Suprapubic skin (tissue), 4 donors: ENCODE measurements around the gene NPR1. TPM values are rescaled to one million over a fixed set of nuclear protein-coding genes. Genes with fewer than 3 reads are reported as not detected.

Experiments
- DNase-seq, 2 donors: peaks; one replicate each; pipeline ENCODE4 v3.0.0-alpha.2; 2019; ENCODE audit warnings: low spot score in 2 of 2
- H3K27ac ChIP-seq: fragments of 200-600 bp; sonication (generic); one replicate; pipeline ENCODE4 v1.5.1; 2019
- H3K27me3 ChIP-seq: fragments of 200-600 bp; sonication (generic); one replicate; pipeline ENCODE4 v1.5.1; 2019
- H3K36me3 ChIP-seq: fragments of 200-600 bp; sonication (generic); one replicate; pipeline ENCODE4 v1.5.1; 2019
- H3K4me1 ChIP-seq: fragments of 200-600 bp; sonication (generic); one replicate; pipeline ENCODE4 v1.5.1; 2019
- H3K4me3 ChIP-seq: fragments of 200-600 bp; sonication (generic); one replicate; pipeline ENCODE4 v1.5.1; 2019; ENCODE audit warnings: mild to moderate bottlenecking
- H3K9me3 ChIP-seq: fragments of 200-600 bp; sonication (generic); one replicate; pipeline ENCODE4 v1.5.1; 2019
- EP300 ChIP-seq: sonication (generic); formaldehyde crosslinking; IDR thresholded peaks from one replicate; pipeline ENCODE4 v1.6.1; 2017; ENCODE audit warnings: antibody characterized with exemption
- POLR2A ChIP-seq, 2 donors: fragments of 450-650 bp; IDR thresholded peaks; one replicate each; pipeline ENCODE4 v1.6.1; 2017; ENCODE audit warnings: antibody characterized with exemption in 2 of 2, mild to moderate bottlenecking in 2 of 2, moderate library complexity in 2 of 2
- POLR2AphosphoS5 ChIP-seq, 3 donors: sonication (generic); formaldehyde crosslinking; IDR thresholded peaks; one replicate each; pipeline ENCODE4 v1.6.1; 2017; ENCODE audit warnings: antibody characterized with exemption in 3 of 3
- WGBS: methylation state at CpG from one replicate; pipeline ENCODE4 v1.1.5; 2018; 5-methylcytosine and 5-hydroxymethylcytosine counted together
- total RNA-seq, 4 donors: library from RNA; depleted of rRNA; stranded (reverse); fragments of >200 nt; gene quantifications; one replicate each; pipeline ENCODE4 v1.1.0, GENCODE V29; 2016
- TF ChIP-seq, protein P1 (sequence below), 2 donors: fragments of 200-600 bp in 1 of 2; fragments of 450-650 bp in 1 of 2; sonication (generic) in 1 of 2; IDR thresholded peaks; one replicate each; pipeline ENCODE4 v1.5.1; 2016 to 2019; ENCODE audit warnings: antibody characterized with exemption in 2 of 2, mild to moderate bottlenecking in 1 of 2, moderate library complexity in 1 of 2

Gene NPR1
- 10 to 100 TPM in 1 of 4 donors, 1 to 10 TPM in 3; 4.7 to 19.2 (median 6.9) TPM for total RNA-seq

DNA sequence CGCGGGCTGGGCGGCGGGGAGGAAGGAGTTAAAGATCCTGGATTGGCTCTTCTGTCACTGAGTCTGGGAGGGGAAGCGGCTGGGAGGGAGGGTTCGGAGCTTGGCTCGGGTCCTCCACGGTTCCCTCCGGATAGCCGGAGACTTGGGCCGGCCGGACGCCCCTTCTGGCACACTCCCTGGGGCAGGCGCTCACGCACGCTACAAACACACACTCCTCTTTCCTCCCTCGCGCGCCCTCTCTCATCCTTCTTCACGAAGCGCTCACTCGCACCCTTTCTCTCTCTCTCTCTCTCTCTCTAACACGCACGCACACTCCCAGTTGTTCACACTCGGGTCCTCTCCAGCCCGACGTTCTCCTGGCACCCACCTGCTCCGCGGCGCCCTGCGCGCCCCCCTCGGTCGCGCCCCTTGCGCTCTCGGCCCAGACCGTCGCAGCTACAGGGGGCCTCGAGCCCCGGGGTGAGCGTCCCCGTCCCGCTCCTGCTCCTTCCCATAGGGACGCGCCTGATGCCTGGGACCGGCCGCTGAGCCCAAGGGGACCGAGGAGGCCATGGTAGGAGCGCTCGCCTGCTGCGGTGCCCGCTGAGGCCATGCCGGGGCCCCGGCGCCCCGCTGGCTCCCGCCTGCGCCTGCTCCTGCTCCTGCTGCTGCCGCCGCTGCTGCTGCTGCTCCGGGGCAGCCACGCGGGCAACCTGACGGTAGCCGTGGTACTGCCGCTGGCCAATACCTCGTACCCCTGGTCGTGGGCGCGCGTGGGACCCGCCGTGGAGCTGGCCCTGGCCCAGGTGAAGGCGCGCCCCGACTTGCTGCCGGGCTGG lies at the start of gene NPR1:
Gene NPR1, plus strand, starts transcription at position 170 of the 818 bp plus-strand sequence. Its CDS starts 421 bp downstream, at position 591.
- no peaks in the 10 kb centered on the region for H3K9me3 ChIP-seq
- H3K27me3 ChIP-seq: peaks cover 13% of the 10 kb centered on the region
- peaks cover 5% of the 10 kb centered on the region for H3K36me3 ChIP-seq
- H3K4me3 ChIP-seq: peak within 1 kb of the TSS; percentile 50
- TF ChIP-seq POLR2AphosphoS5 (IDR thresholded peaks at IDR 0.05): no peak
- TF ChIP-seq EP300: no peak
- TF ChIP-seq POLR2A (IDR thresholded peaks at IDR 0.05): peak in 1 of 2 donors; percentile 7
- TF ChIP-seq, protein P1, sequence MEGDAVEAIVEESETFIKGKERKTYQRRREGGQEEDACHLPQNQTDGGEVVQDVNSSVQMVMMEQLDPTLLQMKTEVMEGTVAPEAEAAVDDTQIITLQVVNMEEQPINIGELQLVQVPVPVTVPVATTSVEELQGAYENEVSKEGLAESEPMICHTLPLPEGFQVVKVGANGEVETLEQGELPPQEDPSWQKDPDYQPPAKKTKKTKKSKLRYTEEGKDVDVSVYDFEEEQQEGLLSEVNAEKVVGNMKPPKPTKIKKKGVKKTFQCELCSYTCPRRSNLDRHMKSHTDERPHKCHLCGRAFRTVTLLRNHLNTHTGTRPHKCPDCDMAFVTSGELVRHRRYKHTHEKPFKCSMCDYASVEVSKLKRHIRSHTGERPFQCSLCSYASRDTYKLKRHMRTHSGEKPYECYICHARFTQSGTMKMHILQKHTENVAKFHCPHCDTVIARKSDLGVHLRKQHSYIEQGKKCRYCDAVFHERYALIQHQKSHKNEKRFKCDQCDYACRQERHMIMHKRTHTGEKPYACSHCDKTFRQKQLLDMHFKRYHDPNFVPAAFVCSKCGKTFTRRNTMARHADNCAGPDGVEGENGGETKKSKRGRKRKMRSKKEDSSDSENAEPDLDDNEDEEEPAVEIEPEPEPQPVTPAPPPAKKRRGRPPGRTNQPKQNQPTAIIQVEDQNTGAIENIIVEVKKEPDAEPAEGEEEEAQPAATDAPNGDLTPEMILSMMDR (IDR thresholded peaks at IDR 0.05): no peak
- peaks cover 22% of the 10 kb centered on the region for H3K4me1 ChIP-seq
- 3% methylated on average over 35 of the region's 78 CpGs for WGBS
- peak; percentile 83 to 92 for DNase-seq
- H3K27ac ChIP-seq: peak within 1 kb of the TSS; percentile 34

- TF ChIP-seq POLR2A (IDR thresholded peaks at IDR 0.05): no peak
- no peak for TF ChIP-seq EP300
- no peak for TF ChIP-seq POLR2AphosphoS5 (IDR thresholded peaks at IDR 0.05)
- TF ChIP-seq, protein P1 (IDR thresholded peaks at IDR 0.05): no peak
- H3K27me3 ChIP-seq: no peaks in the 10 kb centered on the region
- H3K4me1 ChIP-seq: peaks cover 64% of the 10 kb centered on the region
- H3K36me3 ChIP-seq: peaks cover 7% of the 10 kb centered on the region
- H3K4me3 ChIP-seq: no peak overlapping the region
- no peak overlapping the region for H3K27ac ChIP-seq
- WGBS: 86% methylated on average over 4 of the region's 5 CpGs
- peak in 1 of 2 donors; percentile 60 for DNase-seq
- no peaks in the 10 kb centered on the region for H3K9me3 ChIP-seq
These were observed 49.2 kb upstream of the NPR1 start for GRCh38 chr1:153629343-153629665.

DNA sequence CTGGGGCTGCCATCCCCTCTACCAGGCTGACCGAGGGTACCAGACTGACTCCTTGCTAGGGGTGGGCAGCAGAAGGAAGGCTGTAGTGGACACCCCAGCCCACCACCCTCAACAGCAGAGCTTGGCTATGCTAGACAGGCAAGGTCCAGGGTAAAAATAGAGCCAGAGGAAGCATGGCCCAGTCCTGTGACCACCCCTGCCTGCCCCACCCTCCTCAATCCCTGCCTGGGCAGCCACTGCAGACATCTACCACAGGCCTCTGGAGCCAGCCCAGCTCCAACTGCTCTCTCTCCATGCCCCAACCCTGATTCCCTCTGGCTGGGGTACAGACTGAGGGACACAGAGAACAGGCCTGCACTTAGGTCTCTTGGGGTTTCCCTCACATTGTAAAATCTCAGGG lies 48.5 kb upstream of the NPR1 start:
- no peaks in the 10 kb centered on the region for H3K27me3 ChIP-seq
- TF ChIP-seq POLR2A (IDR thresholded peaks at IDR 0.05) (no peak), POLR2AphosphoS5 (IDR thresholded peaks at IDR 0.05) (no peak), EP300 (no peak)
- TF ChIP-seq, protein P1 (IDR thresholded peaks at IDR 0.05): no peak
- peaks cover 1% of the 10 kb centered on the region for H3K36me3 ChIP-seq
- 100% methylated on average over 1 of the region's 1 CpG for WGBS
- no peak for DNase-seq
- no peaks in the 10 kb centered on the region for H3K9me3 ChIP-seq
- peak overlapping the region; percentile 54 for H3K27ac ChIP-seq
- no peak overlapping the region for H3K4me3 ChIP-seq
- H3K4me1 ChIP-seq: peaks cover 63% of the 10 kb centered on the region

- Histone ChIP-seq H3K9me3 (no peaks in the 10 kb centered on the region), H3K27me3 (no peaks in the 10 kb centered on the region), H3K36me3 (no peaks in the 10 kb centered on the region), H3K27ac (peak overlapping the region; percentile 54), H3K4me1 (peaks cover 63% of the 10 kb centered on the region), H3K4me3 (no peak overlapping the region)
- DNase-seq: no peak
- TF ChIP-seq POLR2AphosphoS5 (IDR thresholded peaks at IDR 0.05) (no peak), POLR2A (IDR thresholded peaks at IDR 0.05) (no peak), EP300 (no peak)
- TF ChIP-seq, protein P1 (IDR thresholded peaks at IDR 0.05): no peak
- 88% methylated on average over 7 of the region's 7 CpGs for WGBS
These were observed 48.1 kb upstream of the NPR1 start for GRCh38 chr1:153630384-153630783.
